Raji (cell line): ENCODE measurements around the gene OR2V1.

Source experiments
- POLR2A ChIP-seq: IDR thresholded peaks from 2 replicates; pipeline ENCODE4 v1.6.1; 2011; ENCODE audit warnings: low read depth, low read length, control low read depth; ENCODE audit not compliant: insufficient read depth

The OR2V1 gene

GRCh38 chr5:181092428-181092827, 38.5 kb downstream of the OR2V1 start:
- no peak for TF ChIP-seq POLR2A

GRCh38 chr5:181088289-181088688, 42.7 kb downstream of the OR2V1 start:
- TF ChIP-seq POLR2A: no peak

- no peak for TF ChIP-seq POLR2A
Measured at GRCh38 chr5:181087309-181087708, 43.7 kb downstream of the OR2V1 start.

GRCh38 chr5:181086884-181087205, 44.1 kb downstream of the OR2V1 start:
- TF ChIP-seq POLR2A: no peak

GRCh38 chr5:181086026-181086883, 44.7 kb downstream of the OR2V1 start:
- no peak for TF ChIP-seq POLR2A

GRCh38 chr5:181084621-181085195, 46.3 kb downstream of the OR2V1 start:
- no peak for TF ChIP-seq POLR2A

- no peak for TF ChIP-seq POLR2A
Measured at GRCh38 chr5:181081989-181082388, 49.0 kb downstream of the OR2V1 start.

DNA sequence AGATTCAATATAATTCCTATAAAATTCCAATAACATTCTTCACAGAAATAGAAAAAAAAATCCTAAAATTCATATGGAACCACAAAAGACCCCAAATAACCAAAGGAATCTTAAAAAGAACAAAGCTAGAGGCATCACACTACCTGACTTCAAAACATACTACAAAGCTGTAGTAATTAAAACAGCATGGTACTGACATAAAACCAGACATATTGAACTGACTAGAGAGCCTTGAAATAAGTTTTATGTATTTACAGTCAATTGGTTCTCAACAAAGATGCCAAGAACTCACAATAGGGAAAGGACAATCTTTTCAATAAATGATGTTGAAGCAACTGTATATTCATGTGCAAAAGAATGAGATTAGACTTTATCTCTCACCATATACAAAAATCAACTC, 54.0 kb downstream of the OR2V1 start:
- TF ChIP-seq POLR2A: no peak
